ENCODE data around the gene RXRA.

Gene RXRA

DNA sequence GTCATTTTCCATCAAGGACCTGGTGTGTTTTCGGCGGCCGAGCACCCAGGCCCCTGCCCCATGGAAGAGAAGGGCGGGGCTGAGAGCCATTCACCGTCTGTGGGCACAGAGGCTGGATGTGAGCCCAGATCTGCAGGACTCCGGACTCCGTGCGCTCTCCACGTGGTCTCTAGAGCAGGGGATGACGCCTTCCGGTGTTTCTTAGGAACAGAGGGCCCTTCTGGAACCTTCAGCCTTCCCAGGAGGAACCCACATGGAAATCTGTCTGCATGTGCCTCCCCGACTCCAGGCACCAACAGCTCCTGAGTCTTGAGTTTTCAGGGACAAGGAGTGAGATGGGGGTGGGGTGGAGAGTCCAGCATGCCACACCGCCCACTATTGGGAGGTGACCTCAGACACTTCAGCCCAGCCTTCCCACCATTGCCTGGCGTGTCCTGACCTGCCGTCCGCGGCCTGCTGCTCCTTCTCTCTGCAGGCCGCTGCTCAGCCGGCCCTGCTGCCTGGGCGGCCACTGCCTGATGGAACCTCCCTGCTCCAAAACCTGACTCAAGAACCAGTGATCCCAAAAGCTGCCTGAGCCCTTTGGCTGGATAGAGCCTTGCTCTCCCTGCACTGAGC, 2.4 kb upstream of the RXRA start:
- DNase-seq (ENCODE audit: low read depth, low spot score), result no peak

DNA sequence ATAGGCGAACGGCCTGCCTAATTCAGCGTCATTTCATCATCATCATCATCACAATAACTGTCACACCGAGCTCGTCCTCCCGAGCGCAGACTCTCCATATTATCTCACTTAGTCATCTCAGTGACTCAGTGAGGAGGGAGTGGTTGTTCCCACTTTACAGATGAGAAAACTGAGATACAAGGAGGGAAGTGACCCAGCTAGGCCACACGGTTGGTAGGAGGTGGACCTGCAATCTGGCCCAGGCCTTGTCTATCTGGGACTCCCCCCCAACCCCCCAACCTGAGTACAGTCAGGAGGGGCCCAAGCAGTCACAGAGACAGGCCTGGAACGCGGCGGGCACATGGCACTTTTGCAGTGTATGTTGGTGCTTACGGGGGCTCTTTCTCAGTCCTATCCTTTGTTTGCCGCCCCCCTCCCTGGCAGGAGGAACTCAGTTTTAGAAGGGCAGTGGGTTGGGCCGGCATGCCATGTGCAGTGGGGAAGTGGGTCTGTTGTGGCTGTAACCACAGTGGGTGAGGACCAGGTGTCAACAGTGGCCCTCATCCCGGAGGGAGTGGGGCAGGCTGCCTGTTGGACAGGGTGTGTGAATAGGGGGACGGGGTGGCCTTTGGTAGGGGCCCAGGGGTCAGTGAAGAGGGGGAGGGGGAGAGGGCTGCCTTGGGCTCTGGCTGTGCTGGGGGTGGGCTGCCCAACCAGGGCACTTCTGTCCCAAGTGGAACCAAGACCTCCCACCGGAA, 1.7 kb upstream of the RXRA start:
- no peak for DNase-seq (ENCODE audit: low read depth, low spot score)

DNA sequence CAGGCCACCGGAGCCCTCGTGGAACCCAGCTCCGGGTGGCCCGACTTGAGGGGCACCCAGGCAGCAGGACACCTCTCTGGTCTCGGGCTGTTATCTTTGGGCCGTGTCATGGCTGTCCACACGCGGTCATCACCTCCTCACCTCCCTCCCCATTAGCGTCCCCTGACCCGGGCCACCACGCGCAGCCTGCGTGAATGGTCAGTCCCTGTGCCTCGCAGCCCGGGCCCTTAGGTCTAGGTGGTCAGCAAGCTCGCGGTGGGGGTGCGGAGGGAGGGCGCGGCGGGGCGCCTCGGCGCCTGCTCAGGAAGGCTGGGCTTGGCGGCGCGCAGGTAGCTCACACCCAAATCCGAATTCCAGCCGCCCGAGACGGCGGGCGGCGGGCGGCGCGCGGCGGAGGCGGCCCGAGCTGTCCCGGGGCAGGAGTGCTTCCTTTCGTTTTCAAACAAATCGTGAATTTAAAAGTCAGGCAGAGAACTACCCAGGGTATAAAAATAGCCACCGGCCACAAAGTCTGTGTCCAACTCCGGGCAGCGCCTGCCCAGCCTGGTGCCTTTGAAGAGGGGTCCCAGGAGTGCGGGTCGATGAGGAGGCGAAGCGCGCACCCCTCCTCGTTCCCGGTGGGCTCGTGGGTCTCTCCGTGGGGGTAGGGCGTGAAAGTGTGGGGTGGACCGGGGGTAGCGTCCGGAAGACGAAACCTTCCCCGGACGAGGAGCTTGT, 1.0 kb upstream of the RXRA start:
- no peak for DNase-seq (ENCODE audit: low read depth, low spot score)

DNA sequence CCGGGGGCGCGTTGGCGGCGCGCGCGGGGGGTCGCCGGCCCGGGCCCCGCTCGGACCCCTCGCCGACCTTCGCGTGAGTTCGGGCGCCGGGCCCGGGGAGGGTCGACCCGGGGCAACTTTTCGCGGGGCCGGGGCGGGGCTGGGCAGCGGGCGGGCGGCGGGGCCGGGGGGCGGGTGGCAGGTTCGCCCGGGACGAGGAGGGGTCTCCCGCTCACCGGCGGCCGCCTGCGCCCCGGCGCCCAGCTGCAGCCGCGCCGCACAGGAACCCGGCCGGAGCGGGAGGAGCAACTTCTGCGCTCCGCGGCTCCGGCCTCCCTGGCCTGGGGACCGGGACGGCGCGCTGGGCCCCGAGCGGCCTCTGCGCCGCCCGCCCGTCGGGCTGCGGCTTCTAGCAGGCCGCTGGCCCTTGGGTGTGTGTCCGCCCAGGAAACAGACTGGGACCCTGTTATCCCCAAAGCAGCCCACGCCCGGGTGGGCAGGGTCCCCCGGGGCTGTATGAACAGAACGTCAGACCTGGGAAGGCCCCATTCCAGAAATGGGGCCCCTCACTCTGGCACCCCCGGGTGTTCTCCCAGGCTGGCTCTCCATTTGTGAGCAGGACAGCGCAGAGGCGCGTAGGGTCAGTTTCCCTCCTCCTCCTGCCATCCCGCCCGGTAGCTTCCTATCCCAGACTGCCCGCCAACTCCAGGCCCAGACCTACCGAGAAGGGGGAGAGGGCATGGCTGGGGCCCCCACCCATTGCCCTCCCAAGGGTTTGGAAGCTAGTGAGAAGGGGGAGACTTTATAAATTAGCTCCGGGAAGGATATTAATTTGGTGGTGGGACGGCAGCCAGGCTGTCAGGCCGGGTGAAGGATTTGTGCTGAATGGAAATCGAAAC, 708 bp downstream of the RXRA start:
- DNase-seq (ENCODE audit: low read depth, low spot score), result no peak

DNA sequence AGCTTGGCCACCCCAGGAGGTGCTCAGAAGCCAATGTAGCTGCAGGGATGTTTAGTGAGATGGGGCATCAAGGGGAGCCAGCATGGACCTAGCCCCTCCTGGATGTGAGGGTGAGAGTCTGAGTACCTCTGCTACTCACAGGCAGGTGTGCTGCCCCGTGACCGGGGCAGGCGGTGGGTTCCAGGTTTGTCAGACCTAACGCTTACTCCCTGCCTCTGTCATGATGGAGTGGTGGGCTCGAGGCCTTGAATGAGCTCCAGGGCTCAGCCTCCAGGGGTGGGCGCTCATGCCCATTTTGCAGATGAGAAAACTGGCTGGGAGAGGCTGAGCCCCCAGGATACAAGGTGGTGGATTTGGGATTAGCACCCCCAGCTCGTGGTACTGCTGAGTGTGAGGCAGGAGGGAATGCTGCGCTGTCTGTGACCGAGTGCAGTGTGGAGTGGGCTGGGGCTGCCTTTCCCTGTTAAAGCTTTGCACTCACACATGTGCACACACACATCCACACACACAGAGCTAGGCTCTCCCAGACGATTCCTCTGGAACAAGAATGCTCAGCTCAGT, 1.5 kb downstream of the RXRA start:
- no peak for DNase-seq (ENCODE audit: low read depth, low spot score)

DNA sequence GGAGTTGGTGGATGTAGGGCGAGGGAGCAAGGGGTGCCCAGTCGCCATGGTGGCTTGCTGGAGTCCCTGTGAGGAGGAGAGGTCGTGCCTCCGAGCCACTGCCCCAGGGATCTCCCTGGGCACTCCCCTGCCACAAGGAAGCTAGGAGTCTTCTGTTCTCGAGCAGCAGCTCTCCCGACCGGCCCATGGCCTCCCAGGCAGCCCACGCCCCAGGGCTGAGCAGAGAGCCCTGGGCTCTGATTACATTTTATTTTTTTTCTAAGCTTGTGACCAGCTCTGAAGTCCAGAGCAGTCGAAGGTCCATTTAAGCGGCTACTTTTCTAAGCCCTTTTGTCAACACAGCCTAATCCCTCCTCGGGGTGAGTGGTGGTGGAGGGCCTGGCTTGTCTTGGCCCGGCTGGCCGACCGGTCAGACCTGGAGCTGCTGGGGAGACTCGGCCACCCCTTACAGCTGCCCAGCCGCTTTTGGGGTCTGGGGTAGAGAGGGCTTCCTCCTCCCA, 2.1 kb downstream of the RXRA start:
- no peak for DNase-seq (ENCODE audit: low read depth, low spot score)

DNA sequence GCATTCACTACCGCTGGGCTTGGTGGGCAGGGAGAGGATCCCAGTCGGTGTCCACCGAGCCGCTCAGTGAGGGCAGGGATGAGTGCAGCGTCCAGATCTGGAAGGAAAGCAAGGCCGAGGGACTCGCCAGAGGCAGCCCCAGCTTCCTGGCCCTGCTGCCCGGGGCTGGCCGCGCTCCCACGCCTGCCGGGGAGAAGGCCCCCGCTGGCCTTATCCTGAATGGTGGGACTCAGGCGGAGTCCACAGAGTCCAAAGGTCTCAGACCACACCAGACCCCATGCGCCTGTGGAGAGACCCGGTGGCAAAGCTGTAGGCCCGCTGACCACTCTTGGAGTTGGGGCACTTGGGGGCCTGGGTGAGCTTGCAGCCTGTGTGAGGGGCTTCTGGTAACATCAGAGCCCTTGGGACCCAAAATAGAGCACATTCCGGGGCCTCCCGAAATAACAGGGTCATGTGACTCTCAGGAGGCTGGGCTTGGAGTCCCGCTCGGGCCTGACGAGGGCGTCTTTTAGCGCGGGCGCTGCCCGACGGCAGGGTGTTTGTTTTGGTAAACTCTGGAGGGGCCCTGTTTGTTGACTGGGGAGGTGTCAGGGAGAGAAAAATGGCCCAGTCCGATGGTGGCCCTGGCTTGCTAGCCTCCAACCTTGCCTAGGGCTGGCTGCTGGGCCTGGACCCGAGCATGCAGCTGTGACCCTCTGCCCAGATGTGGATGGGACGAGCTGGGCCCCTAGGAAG, 2.8 kb downstream of the RXRA start:
- no peak for DNase-seq (ENCODE audit: low read depth, low spot score)

DNA sequence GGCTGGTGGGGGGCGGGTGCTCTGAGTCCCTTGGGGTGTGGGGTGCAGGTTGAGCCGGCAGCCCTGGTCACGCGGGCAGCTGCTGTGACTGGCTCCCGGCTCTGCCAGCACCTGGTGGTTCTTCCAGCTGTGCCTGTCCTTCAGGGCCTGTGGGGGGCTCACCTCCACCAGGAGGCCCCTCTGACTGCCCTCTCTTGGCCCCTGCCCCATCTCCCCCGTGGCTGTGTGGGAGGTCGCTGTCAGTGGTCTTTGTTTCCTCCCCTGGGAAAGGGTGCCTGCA, 3.3 kb downstream of the RXRA start:
- no peak for DNase-seq (ENCODE audit: low read depth, low spot score)

DNA sequence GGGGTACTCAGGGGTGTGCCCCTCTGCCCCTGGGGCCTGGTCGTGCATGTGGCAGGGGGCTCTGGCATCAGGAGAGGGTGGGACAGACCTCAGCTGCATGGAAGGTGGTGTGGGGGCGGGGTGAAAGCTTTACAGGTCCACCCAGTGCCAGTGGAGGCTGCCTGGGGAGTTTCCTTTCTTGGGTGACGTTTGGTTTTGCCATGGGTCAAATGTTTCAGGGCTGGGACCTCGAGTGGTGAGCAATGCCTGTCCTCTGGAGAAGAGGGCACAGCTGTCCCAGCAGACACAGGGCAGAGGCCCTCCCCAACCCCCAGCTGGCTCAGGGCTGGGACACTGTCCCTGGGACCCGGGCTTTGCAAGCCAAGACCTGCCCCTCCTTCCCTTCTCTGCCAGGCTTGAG, 3.6 kb downstream of the RXRA start:
- no peak for DNase-seq (ENCODE audit: low read depth, low spot score)

DNA sequence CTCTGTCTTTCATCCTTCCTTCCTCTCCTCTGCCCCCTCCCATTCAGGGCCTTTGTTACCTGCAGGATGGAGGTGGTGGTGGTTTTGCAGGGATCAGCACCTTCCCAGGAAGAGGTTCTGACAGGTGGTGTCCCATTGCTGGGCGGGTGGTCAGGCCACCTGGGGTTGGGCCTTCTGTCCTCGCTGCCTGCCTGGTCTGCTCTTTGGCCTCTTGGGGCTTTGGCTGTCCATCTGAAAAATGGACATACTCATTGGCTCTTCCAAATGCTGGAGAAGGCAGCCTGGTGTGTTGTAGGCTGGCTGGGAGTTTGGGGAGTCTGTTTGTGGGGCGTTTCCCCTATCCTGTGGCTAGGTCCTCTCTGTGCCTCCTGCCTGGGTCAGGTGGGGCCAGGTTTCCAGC, 4.3 kb downstream of the RXRA start:
- DNase-seq (ENCODE audit: low read depth, low spot score), result no peak

DNA sequence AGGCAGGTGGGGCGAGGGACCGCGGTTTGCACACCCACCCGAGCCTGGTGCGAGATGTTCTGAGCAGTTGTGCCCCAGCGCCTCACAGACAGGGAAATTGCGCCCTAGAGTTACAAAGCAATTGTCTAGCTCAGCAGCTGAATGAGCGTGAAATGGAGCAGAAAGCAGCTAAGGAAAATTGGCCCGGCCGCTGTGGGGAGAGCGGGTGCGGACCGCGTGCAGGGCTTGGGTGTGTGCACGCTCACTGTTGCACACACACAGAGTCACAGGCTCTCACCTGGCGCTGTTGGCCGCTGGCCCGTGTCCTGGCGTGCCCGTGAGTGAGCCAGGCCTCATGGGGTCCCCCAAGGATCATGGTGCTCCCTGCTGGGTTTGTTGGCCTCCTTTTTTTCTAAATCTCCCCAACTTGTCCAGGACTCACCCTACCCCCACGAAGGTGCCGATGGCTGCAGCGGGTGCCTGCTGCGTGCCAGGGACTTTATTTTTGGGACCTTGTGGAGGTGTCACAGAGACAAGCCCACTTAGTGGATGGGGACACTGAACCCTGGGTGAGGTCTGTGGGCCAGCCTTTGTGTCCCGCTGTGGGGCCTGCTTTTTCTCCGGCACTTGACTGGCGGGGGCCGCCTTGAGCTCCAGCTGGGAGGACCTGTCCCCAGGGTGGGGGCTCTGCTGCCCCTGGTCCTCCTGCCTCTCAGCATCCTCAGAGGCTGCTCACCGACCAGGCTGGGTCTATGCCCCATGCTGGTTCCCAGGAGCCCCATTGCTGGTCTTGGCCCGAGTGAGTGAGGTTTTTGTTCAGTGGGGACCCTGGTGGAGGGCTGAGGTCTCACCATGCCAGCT, 5.2 kb downstream of the RXRA start:
- DNase-seq (ENCODE audit: low read depth, low spot score), result no peak

DNA sequence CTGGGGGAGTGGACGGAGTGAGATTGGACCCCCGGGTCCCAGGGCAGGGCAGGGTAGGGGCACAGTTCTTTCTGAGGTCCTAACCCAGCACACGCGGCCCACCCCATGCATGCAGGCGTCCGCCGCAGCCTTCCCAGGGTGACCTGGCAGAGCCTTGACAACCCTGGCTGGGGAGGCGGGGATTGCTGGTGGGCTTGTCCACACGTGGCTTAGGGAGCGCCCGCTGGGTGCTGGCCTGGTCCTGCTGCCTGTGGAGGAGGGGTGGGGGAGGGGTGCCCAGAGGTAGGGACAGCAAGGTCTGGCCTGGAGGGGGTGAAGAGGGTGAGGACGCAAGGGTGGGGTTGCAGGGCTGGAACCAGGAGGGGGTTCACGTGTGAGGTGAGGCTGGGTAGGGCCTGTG, 6.0 kb downstream of the RXRA start:
- no peak for DNase-seq (ENCODE audit: low read depth, low spot score)

DNA sequence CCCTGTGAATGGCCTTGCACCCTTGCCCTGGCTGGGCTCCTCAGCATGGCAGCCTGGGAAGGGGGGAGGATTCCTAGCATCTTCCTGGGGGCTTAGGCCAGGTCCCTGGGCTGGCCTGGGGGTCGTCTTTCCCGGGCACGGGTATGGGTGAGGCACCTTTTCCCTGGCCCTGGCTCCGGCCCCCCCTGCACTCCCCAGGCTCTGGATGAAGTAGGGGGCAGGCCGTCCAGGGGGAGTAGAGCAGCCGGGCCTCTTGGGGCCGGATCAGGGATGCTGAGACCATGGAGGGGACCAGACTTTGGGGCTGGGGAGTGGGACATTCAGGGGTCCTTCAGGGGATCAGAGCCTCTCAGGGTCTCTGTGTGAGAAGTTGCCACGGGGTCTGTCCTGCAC, 6.6 kb downstream of the RXRA start:
- no peak for DNase-seq (ENCODE audit: low read depth, low spot score)

DNA sequence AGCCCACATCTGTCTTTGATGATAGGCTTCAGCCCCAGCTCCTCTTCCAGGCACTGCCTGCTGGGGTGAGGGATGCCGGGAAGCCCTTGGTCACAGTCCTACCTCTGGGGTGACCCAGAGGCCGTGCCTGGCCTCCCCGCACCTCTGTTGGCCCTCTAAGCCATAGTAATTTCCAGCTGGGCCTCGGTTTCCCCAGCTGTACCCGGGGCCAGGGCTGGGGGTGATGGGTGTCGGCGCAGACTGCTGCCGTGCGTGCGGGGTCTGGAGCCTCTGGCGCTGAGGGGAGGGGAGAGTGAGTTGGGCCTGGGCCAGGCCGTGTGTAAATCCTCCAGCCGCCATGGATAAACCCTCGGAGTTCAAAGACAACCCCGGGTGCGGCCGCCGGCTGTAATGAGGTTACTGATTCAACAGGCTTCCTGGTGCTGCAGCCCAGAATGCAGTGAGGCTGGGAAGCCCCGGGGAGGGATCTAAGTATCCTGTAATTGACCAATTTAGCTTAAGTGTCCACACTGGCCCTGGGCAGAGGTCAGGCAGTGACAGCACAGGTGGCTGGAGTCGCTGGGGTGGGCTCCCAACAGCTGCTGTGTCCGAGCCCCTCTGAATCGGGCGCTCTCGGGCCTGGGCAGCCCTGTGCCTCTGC, 7.1 kb downstream of the RXRA start:
- no peak for DNase-seq (ENCODE audit: low read depth, low spot score)

DNA sequence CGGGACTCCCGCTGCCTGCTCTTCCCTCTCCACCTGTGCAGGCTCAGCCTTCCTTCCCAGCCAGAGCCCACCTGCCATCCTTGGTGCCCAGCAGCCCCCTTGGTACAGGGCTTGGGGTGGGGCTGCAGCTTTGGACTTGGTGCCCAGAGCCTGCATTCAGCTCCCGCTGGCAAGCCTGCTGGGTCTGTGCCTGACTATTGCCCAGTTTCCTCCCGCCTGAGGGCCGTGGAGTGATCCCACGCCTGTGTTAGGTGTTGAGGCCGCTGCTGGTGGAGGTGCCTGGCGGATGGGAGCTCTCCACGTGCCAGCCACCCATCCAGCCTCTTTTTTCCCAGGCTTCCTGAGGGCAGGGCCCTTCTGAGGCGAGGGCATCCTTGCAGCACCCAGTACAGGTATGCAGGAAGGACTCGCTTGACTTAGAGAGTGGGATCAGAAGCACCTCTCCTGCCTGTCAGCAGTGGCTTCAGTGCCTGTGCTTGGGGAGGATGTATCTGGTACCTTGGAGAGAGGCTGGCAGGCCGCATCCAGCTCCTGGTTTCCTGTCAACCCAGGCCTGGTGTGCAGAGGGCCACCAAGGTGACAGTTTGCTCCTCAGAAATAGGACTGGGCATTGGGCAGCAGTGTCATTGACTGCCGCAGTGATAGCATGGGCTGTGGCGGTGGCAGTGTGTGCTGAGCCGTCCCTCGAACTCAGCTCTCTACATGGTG, 7.8 kb downstream of the RXRA start:
- no peak for DNase-seq (ENCODE audit: low read depth, low spot score)

DNA sequence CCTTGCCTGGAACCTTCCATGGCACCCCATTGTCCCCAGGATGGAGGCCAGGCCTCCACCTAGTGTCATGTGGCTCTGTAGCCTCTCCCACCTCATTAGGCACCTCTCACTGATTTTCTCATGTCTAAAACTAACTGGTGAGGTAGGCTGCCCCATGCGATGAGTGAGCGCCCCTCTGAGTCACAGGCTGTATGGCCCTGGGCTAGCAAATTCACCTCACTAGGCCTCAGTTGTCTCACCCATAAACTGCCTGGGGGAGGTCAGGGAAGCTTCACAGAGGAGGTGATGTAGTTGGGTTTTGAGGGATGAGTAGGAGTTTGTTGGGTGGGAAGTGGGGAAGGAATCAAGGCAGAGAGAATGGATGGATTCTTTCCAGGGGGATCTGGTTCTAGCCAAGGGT, 8.8 kb downstream of the RXRA start:
- DNase-seq (ENCODE audit: low read depth, low spot score), result no peak

DNA sequence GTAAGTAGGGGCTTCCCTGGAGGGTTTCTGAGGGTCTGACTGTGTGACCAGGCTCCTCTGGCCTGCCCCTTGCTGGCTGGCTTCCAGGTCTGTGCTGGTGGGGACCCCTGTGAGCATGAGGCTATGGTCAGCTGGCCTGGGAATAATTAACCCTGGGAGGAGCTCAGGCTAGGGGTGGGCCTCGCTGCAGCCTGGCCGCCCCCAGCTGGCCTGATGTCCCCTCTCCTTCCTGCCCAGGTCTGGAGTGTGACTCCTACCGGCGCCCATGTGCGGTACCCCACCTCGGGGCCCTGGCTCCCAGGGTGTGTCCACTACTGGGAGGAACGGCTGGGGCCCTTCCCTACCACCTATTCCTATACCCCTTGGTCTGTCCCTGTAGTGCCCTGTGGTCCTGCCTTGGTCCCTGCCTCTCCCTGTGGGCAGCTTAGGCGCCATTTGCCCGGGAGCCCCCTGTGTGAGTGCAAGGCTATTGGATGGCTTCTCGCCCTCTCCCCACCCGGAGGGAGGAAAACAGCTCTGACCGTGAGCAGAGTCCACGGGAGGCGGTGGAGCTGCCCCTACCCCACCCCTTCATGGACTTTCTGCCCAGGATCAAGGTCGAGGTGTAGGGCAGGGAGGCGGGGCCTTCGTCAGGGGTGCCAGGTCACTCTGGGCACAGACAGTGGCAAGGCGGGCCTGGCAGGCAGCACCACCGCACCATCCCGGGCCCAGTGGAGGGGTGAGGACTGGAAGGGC, 9.4 kb downstream of the RXRA start:
- no peak for DNase-seq (ENCODE audit: low read depth, low spot score)

DNA sequence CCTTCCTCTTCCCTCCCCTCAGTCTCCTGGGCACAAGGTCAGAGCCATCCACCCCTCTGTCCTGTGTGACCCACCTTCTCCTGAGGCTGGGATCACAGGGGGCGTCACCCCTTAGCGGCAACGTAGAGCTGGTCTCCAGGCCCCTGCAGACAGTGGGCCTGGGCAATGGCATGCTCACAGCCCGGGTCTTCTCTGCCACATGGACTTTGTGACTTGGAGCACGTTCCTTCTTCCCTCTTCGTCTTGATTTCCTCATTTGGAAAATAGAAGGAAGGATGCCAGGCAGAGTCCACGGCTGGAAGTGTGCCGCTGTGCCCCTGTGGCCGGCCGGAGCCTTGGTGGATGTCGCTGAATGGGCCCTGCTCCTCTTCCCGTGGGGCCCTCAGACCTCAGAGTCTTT, 10.0 kb downstream of the RXRA start:
- no peak for DNase-seq (ENCODE audit: low read depth, low spot score)

Measured in activated naive CD8-positive, alpha-beta T cell treated with anti-CD3 and anti-CD28 coated beads, Interleukin-2, amount 50 U/mL, for 16 hours (primary cell).